ENCODE measurements around the gene ZDHHC9. TPM values are rescaled to one million over a fixed set of nuclear protein-coding genes. Genes with fewer than 3 reads are reported as not detected.

Gene ZDHHC9
- total RNA-seq, 1 donor from 2014 or later = 64.0 TPM

GRCh38 chrX:129797251-129797906, 46.3 kb downstream of the ZDHHC9 start:
- H3K9me3 Mint-ChIP-seq (ENCODE audit: unreplicated experiment) = no peaks in the 10 kb centered on the region
- Histone ChIP-seq H3K4me1 (ENCODE audit: insufficient read depth, low read length) (no peaks in the 10 kb centered on the region), H3K9me3 (ENCODE audit: insufficient read depth, low read depth, low read length) (no peaks in the 10 kb centered on the region), H3K4me3 (ENCODE audit: insufficient read depth, low read depth, low read length) (no peak overlapping the region), H3K27me3 (ENCODE audit: insufficient read depth, low read length) (no peaks in the 10 kb centered on the region), H4K20me1 (ENCODE audit: insufficient read depth, low read length) (no peaks in the 10 kb centered on the region), H3K9ac (ENCODE audit: low read length) (no peak overlapping the region), H3K4me2 (ENCODE audit: low read length) (no peak overlapping the region), H3K27ac (ENCODE audit: low read depth, low read length) (no peak overlapping the region), H3K79me2 (ENCODE audit: insufficient read depth, low read length) (no peaks in the 10 kb centered on the region), H2AFZ (ENCODE audit: low read depth, low read length) (no peak overlapping the region), H3K36me3 (ENCODE audit: insufficient read depth, low read length) (no peaks in the 10 kb centered on the region)
- no peak for DNase-seq (ENCODE audit: low read depth)
- FAIRE-seq = no peak
- peaks cover 7% of the 10 kb centered on the region for H3K36me3 Mint-ChIP-seq (ENCODE audit: low read depth, unreplicated experiment)
- H3K4me1 Mint-ChIP-seq (ENCODE audit: low read depth, unreplicated experiment) = no peaks in the 10 kb centered on the region
- no peaks in the 10 kb centered on the region for H3K27me3 Mint-ChIP-seq (ENCODE audit: low read depth, unreplicated experiment)
- H3K4me3 Mint-ChIP-seq (ENCODE audit: unreplicated experiment) = no peak overlapping the region
- no peak for TF ChIP-seq CTCF (IDR thresholded peaks at IDR 0.05; ENCODE audit: insufficient read depth, low read depth, low read length)
- TF ChIP-seq EZH2 (IDR thresholded peaks at IDR 0.05; ENCODE audit: insufficient read depth, low read length) = no peak
- H3K27ac Mint-ChIP-seq (ENCODE audit: unreplicated experiment) = no peak overlapping the region

GRCh38 chrX:129795584-129795983, 48.1 kb downstream of the ZDHHC9 start:
- no peaks in the 10 kb centered on the region for H3K27me3 Mint-ChIP-seq (ENCODE audit: low read depth, unreplicated experiment)
- FAIRE-seq = no peak

More at GRCh38 chrX:129795584-129795983, 48.1 kb downstream of the ZDHHC9 start:
- H3K4me3 ChIP-seq (ENCODE audit: insufficient read depth, low read depth, low read length) = no peak overlapping the region
- H3K27ac ChIP-seq (ENCODE audit: low read depth, low read length) = no peak overlapping the region
- H3K4me3 Mint-ChIP-seq (ENCODE audit: unreplicated experiment) = no peak overlapping the region
- no peaks in the 10 kb centered on the region for H3K79me2 ChIP-seq (ENCODE audit: insufficient read depth, low read length)
- no peak overlapping the region for H3K9ac ChIP-seq (ENCODE audit: low read length)
- H3K4me2 ChIP-seq (ENCODE audit: low read length) = no peak overlapping the region
- no peak for TF ChIP-seq EZH2 (IDR thresholded peaks at IDR 0.05; ENCODE audit: insufficient read depth, low read length)
- TF ChIP-seq CTCF (IDR thresholded peaks at IDR 0.05; ENCODE audit: insufficient read depth, low read depth, low read length) = no peak
- no peaks in the 10 kb centered on the region for H3K4me1 ChIP-seq (ENCODE audit: insufficient read depth, low read length)
- H4K20me1 ChIP-seq (ENCODE audit: insufficient read depth, low read length) = no peaks in the 10 kb centered on the region
- no peaks in the 10 kb centered on the region for H3K27me3 ChIP-seq (ENCODE audit: insufficient read depth, low read length)
- H3K36me3 Mint-ChIP-seq (ENCODE audit: low read depth, unreplicated experiment) = peaks cover 7% of the 10 kb centered on the region
- H3K9me3 Mint-ChIP-seq (ENCODE audit: unreplicated experiment) = no peaks in the 10 kb centered on the region
- no peak overlapping the region for H3K27ac Mint-ChIP-seq (ENCODE audit: unreplicated experiment)
- no peak overlapping the region for H2AFZ ChIP-seq (ENCODE audit: low read depth, low read length)
- no peaks in the 10 kb centered on the region for H3K36me3 ChIP-seq (ENCODE audit: insufficient read depth, low read length)
- no peaks in the 10 kb centered on the region for H3K9me3 ChIP-seq (ENCODE audit: insufficient read depth, low read depth, low read length)
- DNase-seq (ENCODE audit: low read depth) = no peak
- no peaks in the 10 kb centered on the region for H3K4me1 Mint-ChIP-seq (ENCODE audit: low read depth, unreplicated experiment)

Measured in astrocyte (in vitro differentiated cells and primary cell).